ENCODE data around the gene LRP11.

DNA sequence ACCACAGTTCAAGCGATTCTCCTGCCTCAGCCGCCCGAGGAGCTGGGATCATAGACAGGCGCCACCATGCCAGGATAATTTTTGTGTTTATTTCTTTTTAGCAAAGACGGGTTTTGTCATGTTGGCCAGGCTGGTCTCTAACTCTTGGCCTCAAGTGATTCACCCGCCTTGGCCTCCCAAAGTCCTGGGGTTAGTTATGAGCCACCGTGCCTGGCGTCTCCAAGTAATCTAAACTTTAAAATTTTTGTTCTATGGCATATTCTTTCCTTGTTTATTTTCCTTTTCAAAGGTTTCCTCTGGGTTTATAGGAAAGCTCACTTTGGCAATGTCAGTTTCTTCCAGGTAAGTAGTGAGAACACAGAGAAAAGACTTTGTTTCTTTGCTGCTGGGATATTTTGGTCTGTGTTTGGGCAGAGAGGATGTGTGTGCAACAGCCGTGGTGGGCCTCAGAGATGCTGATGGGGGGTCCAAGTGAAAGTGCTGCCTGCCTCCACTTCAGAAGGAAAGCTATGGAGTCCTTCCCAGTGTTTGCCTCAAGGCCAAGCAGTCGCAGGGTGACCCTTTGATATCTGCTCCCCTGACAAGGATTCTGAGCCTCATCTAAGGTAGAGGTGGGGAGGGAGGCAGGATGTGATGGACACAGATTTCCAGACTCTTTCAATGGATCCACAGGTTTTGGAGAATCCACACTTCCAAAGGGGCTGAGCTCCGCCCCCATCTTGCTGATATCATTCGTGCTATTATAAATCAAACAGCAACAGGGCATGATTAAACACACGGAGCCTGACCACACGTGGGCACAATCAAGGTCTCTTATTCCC, 2.3 kb downstream of the LRP11 start:
- TF ChIP-seq CTCF (tag by site-specific recombination; IDR thresholded peaks at IDR 0.05), result no peak
- TF ChIP-seq, protein P1, sequence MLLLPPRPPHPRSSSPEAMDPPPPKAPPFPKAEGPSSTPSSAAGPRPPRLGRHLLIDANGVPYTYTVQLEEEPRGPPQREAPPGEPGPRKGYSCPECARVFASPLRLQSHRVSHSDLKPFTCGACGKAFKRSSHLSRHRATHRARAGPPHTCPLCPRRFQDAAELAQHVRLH (tag by site-specific recombination; IDR thresholded peaks at IDR 0.05), result no peak
- TF ChIP-seq ZBTB21 (tag by site-specific recombination; IDR thresholded peaks at IDR 0.05), result no peak
- TF ChIP-seq REST (tag by site-specific recombination; IDR thresholded peaks at IDR 0.05), result no peak
- TF ChIP-seq, protein P2, sequence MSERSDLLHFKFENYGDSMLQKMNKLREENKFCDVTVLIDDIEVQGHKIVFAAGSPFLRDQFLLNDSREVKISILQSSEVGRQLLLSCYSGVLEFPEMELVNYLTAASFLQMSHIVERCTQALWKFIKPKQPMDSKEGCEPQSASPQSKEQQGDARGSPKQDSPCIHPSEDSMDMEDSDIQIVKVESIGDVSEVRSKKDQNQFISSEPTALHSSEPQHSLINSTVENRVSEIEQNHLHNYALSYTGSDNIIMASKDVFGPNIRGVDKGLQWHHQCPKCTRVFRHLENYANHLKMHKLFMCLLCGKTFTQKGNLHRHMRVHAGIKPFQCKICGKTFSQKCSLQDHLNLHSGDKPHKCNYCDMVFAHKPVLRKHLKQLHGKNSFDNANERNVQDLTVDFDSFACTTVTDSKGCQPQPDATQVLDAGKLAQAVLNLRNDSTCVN (tag by site-specific recombination; optimal IDR thresholded peaks at IDR 0.05), result no peak
- TF ChIP-seq, protein P3, sequence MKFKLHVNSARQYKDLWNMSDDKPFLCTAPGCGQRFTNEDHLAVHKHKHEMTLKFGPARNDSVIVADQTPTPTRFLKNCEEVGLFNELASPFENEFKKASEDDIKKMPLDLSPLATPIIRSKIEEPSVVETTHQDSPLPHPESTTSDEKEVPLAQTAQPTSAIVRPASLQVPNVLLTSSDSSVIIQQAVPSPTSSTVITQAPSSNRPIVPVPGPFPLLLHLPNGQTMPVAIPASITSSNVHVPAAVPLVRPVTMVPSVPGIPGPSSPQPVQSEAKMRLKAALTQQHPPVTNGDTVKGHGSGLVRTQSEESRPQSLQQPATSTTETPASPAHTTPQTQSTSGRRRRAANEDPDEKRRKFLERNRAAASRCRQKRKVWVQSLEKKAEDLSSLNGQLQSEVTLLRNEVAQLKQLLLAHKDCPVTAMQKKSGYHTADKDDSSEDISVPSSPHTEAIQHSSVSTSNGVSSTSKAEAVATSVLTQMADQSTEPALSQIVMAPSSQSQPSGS (tag by site-specific recombination; IDR thresholded peaks at IDR 0.05; ENCODE audit: low read depth), result no peak
- TF ChIP-seq GLI2 (tag by site-specific recombination; IDR thresholded peaks at IDR 0.05; ENCODE audit: borderline replicate concordance, low read depth), result no peak
- no peak for TF ChIP-seq KLF10 (tag by site-specific recombination; IDR thresholded peaks at IDR 0.05)
- TF ChIP-seq REPIN1 (tag by site-specific recombination; IDR thresholded peaks at IDR 0.05; ENCODE audit: low read depth), result no peak
- TF ChIP-seq ZBTB1 (tag by site-specific recombination; IDR thresholded peaks at IDR 0.05), result no peak
- no peak for TF ChIP-seq ZNF335 (tag by site-specific recombination; conservative IDR thresholded peaks at IDR 0.05)
- no peak for TF ChIP-seq MYNN (tag by site-specific recombination; IDR thresholded peaks at IDR 0.05; ENCODE audit: borderline replicate concordance)

Data from HEK293 (cell line).